ENCODE data around the gene ERH. TPM values are rescaled to one million over a fixed set of nuclear protein-coding genes. Genes with fewer than 3 reads are reported as not detected.

The ERH gene
- total and polyA plus RNA-seq, 12 donors, result 102 to 151 (median 130) TPM

DNA sequence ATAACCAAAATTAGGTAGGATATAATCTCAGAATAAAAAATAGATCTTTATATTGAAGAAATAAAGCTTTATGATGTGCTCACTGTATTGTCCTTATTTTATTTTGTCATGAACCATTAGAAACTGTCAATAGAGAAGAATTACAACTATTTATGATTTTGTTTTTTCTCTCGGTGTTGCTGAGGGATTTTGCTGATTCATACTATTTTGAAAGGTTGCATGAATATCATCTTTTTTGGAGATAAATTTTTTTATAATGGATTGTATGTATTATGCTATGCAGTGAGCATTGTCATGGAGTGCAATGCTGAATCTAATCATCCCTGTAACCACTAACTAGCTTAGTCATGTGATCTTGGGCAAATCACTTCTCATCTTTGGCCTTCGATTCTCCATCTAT lies 15.4 kb upstream of the ERH start:
- TF ChIP-seq CTCF (IDR thresholded peaks at IDR 0.05), result no peak
- DNase-seq (no peak), ATAC-seq (no peak)
- Histone ChIP-seq H3K4me1 (peaks cover 0 to 7% (median 0%) of the 10 kb centered on the region in 9 donors), H3K36me3 (no peaks in the 10 kb centered on the region), H3K4me3 (no peak overlapping the region), H3K9me3 (peaks cover 0 to 15% (median 0%) of the 10 kb centered on the region in 11 donors), H3K27me3 (no peaks in the 10 kb centered on the region), H3K27ac (no peak overlapping the region)
- 89 to 92% methylated on average over 2 of the region's 2 CpGs for WGBS, 2 donors
- intact Hi-C loops (cut with DNase I), result no loop called here

DNA sequence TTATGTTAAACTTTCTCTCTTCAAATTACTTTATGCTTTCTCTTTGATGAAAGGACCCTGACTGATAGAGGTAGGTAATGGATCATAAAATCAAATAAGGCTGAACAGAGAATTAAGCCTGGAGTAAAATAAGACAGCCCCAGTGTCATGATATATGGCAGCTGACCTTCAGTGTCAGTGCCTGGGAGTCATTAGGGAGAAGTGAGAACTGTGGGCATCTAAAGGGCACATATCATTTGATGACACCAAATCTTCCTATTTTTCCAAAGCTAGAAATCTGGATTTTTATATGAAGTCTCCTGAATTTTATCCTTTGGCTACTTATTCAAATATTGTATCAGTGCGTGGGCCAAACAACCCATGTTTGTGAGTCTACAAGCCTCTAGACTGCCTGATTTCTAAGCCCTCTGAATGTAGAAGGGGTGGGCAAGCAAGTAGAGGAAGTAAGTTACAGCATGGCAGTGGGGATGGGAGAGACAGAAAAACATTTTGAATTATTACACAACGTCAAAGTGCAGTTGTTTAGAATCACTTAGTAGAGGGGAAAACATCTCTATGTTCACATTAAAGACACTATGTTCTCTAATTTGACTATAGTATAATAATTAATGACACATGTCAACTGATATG lies 10.3 kb upstream of the ERH start:
- no peak for ATAC-seq
- DNase-seq, result no peak

GRCh38 chr14:69405762-69406161 lies 7.7 kb upstream of the ERH start:
- no peak for TF ChIP-seq CTCF (IDR thresholded peaks at IDR 0.05)
- Histone ChIP-seq H3K27ac (no peak overlapping the region), H3K27me3 (no peaks in the 10 kb centered on the region), H3K4me1 (peaks cover 0 to 20% (median 14%) of the 10 kb centered on the region in 9 donors), H3K36me3 (peaks cover 0 to 11% (median 0%) of the 10 kb centered on the region in 9 donors), H3K9me3 (no peaks in the 10 kb centered on the region), H3K4me3 (no peak overlapping the region)
- no peak for DNase-seq
- intact Hi-C loops (cut with DNase I), result no loop called here
- ATAC-seq, result no peak

More for the DNA sequence above, 10.3 kb upstream of the ERH start:
- Histone ChIP-seq H3K4me1 (peaks cover 0 to 7% (median 0%) of the 10 kb centered on the region in 9 donors), H3K36me3 (peaks cover 0 to 11% (median 0%) of the 10 kb centered on the region in 9 donors), H3K27ac (no peak overlapping the region), H3K9me3 (no peaks in the 10 kb centered on the region), H3K27me3 (no peaks in the 10 kb centered on the region), H3K4me3 (no peak overlapping the region)
- intact Hi-C loops (cut with DNase I), result no loop called here
- no peak for TF ChIP-seq CTCF (IDR thresholded peaks at IDR 0.05)
- 83% methylated on average over 2 of the region's 2 CpGs for WGBS, 2 donors

GRCh38 chr14:69404883-69405282 lies 6.8 kb upstream of the ERH start:
- no peak for DNase-seq
- 91 to 93% methylated on average over 5 of the region's 5 CpGs for WGBS, 2 donors
- Histone ChIP-seq H3K36me3 (peaks cover 0 to 11% (median 0%) of the 10 kb centered on the region in 9 donors), H3K27ac (no peak overlapping the region), H3K9me3 (no peaks in the 10 kb centered on the region), H3K4me3 (no peak overlapping the region), H3K4me1 (peaks cover 6 to 26% (median 22%) of the 10 kb centered on the region in 9 donors), H3K27me3 (no peaks in the 10 kb centered on the region)
- no peak for TF ChIP-seq CTCF (IDR thresholded peaks at IDR 0.05)
- intact Hi-C loops (cut with DNase I), result no loop called here
- no peak for ATAC-seq

All from heart right ventricle (tissue), 16 donors.